Middle frontal gyrus (tissue), 1 donor: ENCODE measurements around the gene KLHDC8B.
A peak's percentile ranks its signal among the peaks of the same experiment; 100 is the strongest.

Experiments used
- DNase-seq: peaks from one replicate; pipeline ENCODE4 v3.0.0-alpha.2; 2015; ENCODE audit warnings: low spot score; ENCODE audit errors: extremely low spot score

The KLHDC8B gene

DNA sequence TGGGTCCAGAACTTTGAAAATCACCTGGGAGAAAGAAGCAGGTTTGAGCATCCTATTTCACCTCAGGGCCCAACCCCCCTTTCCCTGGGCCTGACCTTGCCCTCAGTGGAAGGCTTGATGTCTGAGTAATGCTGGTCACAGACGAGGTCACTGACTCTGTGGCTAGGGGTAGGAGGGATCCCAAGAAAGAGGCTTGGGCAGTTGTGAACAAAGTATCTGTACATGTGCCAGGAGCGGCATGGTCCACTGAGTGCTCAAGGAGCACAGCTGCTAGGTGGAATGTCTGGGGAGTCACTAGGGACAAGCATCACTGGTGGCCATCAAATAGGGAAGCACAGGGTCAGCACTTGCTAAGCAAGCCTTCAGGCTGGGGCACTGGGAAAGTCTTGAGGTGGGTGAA lies 12.6 kb upstream of the KLHDC8B start:
- no peak for DNase-seq

DNA sequence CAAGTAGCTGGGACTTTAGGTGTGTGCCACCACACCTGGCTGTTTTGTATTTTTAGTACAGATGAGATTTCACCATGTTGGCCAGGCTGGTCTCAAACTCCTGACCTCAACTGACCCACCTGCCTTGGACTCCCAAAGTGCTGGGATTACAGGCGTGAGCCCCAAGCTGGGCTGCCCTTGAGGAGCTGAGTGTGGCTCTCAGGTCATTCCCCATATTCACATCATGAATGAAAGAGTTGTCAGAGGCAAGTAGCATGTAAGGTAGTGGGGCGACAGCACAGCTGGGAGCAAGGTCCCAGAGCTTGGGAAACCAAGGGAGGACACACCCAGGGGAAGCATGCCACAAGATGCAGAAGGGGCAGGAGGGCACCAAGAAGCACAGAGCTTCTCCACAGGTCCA lies 10.2 kb upstream of the KLHDC8B start:
- DNase-seq = no peak

DNA sequence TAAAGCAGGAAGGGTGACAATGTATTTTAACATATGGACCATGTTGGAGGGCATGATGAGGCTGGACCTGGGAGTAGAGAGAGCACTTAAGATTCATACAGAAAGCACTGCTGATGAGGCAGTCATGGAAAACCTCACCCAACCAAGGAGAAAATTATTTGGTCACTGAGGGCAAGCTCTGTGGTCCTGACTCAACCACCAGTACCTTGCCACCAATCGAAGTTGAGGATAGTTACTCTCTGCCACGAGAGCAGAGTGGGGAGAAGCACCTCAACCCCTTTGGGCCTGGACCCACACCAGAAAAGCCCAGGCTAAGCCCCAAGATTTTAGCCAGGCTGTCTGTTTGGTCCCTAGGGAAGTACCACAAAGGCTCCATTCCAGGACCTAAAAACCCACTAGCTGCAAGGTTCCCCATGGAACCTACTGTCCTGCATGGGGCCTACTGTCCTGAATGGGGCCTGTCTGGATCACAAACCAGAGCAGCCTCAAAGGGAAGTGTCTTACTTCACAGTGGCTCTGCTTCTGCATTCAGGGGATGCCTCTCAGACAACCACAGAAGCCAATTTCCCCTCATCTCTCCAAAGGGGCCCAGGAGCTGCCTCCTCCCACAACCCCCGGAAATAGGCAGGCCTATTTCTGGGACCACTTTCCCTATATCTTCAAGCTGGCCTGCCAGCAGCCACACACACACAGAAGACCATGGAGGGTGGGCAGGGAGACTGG lies 9.4 kb upstream of the KLHDC8B start:
- DNase-seq = no peak

DNA sequence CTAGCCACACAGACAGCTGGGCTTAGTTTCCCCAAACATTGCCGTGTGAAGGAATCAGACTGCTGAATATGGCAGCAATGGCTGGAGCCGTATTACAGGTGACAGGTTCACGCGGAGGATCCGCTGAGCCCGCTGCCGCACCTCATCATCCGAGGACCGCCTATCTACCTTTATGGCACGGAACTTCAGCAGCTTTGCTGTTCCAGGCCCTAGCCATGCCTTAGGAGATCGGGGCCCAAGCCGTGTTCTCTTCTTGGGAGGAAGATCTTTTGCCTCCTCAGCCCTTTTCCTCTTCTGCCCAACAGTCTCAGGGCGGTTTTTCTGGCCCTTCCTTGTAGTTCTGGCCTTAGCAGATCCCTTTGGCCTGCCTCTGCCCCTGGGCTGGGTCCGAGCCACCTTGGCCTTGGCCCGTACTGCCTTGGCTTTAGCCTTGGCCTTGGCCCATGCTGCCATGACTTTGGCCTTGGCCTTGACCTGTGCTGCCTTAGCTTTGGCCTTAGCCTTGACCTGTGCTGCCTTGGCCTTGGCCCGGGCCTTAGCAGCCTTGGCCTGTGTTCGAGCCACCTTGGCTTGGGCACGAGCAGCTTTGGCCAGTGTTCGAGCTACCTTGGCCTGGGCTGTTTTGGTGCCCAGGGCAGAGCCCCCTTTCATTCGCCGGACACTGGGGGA lies 8.5 kb upstream of the KLHDC8B start:
- no peak for DNase-seq

DNA sequence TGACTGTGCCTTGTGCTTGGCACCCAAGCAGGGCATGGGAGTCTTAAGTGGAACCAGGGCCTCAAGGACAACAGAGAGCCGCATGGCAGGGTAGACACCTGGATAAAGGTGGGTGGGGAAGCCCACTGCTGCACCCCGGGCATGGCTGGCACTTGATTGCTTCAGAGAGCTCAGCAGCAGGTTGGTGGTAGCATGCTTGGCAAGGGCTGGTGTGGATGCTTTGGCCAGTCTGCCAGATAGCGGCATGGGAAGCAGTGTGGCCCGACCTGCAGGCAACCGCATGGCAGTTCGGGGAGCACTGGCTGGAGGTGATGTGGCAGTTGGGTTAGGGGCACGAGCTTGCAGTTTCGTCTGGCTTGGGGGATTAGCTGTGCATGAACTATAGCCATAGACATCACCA lies 7.8 kb upstream of the KLHDC8B start:
- DNase-seq = no peak

DNA sequence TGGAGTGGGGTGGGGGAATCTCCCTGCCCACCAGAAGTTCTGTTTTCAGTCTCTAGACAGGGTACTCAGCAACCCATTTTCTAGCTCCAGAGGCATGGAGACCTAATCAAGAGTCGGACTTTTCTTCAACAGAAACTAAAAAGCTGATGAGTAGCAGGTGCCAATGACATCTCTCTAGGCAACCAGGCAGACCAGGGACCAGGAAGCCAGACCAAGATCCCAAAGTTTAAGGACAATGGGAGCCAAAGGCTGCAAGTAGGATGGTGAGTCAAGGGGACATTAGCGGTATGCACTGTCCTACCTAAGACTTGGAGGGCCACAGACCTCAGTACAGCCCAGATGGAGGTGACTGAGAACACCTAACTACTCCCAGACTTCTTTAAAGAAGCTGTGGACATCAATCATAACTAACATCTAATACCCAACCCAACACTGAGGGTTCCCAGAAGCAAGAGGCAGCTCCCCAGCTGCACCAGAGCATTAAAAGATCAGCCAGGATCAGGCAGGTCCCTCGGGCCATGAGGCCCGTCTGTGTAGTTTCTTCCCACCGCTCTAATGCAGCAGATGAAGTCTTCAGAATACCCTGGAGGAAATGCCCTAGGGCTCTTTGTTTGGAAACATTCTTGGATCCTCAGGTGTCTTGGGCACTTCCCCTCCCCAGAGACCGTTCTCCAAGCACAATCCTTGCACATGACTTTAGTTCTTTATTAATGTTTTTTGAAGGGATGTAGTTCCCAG lies 6.2 kb upstream of the KLHDC8B start:
- DNase-seq = no peak

DNA sequence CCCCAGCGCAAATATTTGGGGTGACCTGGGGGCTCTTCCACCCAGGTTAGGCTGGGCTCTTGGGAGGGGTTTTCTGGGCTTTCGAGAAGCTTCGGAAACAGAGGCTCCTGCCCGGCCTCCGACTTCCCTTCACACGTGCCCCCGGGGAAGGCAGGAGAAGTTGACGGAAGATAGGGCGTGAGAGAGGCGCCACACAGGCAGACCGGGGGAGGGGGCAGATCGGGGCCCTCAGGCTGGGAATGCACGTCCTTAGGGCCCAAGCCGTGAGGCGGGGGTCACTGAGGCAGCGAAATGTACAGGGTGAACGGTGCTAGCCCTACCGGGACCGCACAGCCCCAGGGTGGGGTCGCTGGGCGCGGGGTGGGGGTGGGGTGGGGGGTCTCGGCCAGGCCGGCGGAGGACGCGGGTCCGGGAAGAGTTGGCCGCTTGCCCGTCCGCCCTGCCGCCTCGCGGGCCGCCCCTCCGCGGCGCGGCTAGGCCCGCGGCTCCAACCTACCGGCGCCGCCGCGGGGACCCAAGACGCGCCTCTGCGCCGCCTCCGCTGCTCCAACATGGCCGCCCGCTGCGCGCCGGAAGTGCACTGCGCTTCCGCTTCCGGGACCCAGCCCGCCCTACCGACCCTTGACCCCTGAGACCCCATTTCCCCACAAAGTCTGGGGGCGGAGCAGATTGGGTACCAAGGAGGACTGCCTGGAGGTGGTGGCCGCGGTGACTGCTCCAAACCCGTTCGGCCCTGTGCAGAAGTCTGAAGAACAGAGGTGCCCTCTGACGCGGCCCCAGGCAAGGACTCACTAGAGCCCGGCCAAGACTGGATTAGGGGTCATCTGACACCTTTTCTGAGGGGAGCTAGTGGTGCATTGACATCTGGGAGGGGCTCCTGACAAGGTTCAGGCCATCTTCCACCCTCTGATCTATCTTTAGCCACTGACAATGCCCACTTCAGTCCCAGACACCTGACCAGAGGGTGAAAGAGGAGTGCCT lies 5.3 kb upstream of the KLHDC8B start, which contains the start of gene CCDC71:
Gene CCDC71 (minus strand): TSS at position 561 of the 981 bp plus-strand sequence. CDS start 2,123 bp downstream, outside the sequence.
- peak; percentile 53 for DNase-seq

DNA sequence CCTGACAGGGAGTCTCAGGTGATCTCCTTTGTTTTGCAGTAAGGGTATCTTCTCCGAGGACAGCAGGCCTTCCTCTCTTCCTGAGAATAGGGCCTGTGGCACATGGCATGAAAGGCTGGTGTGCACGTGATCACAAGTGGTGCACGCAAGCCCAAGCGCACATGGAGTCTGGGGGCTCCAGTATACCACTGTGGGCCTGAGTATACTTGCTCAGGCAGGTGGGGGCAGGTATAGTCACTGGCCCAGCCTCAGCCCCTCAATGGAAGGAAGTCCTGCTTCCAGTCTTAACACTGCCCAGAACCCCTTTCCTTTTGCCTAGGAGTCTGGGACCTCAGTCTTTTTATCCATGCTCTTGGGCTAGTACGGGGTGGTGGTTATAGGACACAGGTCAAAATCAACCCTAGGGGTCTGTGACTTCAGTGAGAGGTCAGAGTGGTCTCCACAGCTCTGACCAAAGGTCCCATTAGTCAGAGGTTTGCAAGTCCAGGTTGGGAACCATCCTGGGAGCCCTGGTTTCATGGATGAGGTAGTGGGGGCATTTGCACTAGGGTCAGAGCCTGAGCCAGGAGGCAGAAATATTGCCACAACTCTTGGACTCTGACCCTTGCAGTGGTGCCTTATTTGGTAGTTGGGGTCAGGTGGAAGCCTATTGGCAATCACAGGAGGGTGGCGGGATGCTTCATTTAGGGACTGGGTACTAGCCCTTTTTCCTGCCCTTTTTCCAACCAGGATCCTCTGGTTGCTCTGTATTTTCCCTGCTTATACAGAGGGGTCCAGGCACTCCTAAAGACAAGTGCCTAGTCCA lies 4.4 kb upstream of the KLHDC8B start:
- no peak for DNase-seq

DNA sequence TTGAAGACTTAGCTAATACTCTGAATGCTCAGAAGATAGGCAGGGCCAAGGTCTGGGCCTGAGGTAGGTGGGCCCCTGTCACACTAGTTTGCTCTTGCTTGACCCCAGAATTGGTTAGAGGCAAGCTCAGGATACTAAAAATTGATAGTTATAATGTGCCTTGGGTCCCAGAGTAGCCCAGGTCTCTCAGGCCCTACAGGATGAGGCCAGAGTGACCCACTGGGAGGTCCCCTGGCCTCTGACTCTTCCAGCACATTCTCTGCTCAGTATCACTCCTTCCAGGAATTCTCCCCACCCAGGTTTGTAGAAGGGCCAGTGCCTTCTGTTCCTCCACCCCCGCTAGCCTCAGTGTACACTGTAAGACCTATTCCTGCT lies 667 bp upstream of the KLHDC8B start:
- DNase-seq = no peak

DNA sequence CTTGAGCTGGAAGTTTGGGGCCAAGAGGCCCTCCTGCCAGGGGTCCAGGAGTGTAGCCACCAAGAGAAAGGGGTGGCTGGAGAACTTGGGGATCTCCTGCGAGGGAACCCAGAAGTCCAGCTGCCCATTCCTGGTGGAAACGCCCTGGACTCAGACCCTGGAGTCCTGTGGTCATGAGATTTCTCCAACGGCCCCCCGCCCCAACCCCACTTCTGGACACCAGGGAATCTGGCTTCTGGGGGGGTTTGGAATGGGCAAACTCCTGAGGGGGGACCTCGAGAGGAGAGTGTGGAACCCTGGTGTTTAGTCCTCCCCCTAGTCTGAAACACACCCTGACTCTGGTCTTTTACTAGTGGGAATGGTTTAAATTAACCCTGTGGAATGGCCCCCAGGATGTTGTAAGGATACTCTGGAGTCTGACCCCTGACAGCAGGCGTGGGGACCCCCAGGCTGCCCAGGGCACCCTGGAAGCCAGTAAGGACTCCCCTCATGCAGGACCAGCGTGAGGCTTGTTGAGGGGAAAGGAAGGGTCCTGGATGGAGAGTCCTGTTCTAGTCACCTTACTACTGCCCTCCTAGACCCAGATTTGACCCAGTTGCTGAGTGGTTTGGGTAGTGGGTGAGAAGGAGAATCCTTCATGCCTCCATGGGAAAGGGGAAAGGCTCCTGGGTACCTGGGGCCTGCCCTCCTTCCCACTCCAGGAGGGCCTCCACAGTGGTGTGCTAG lies 540 bp downstream of the KLHDC8B start:
- DNase-seq = no peak

DNA sequence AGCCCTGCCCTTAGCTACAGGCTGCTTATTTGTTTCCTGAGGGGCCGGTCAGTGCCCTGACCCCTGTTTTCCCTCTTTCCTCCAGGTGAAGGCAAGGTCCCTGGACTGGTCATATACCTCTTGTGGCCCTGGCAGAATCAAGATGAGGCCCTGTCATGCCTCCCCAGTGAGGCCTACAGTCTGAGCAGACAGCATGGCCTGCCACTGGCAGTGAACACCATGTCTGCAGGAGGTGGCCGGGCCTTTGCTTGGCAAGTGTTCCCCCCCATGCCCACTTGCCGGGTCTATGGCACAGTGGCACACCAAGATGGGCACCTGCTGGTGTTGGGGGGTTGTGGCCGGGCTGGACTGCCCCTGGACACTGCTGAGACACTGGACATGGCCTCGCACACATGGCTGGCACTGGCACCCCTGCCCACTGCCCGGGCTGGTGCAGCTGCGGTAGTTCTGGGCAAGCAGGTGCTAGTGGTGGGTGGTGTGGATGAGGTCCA lies 1.2 kb downstream of the KLHDC8B start:
- no peak for DNase-seq

DNA sequence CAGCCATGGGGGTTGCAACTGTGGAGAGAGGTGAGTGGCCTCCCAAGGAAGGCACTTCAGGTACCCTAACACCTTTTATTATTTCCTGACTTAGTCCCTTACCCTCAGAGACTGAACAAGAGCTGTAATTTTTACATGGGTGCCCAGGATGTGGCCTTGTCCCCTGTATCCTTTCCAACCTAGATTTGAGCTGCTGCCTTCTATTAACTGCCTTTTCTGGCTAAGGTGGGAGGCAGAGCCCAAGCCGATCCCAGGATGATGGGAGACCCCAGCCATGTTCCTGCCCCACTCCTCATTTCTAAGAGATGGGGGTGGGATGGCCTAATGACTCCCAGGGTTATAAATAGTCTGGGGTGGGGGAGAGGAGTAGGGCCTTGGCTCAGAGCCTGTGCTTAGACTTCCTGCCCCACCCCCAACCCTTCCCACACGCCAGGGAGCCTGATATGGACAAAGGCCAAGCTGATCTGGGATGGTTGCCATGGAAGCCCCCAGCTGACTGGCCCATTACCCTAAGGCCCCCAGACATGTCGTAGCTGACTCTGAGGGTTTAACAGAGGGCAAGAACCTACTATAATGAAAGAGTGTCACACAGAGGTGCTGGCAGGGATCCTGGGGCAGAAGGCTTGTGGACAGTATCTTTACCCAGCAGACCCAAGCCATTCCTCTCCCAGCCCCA lies 1.9 kb downstream of the KLHDC8B start:
- no peak for DNase-seq

DNA sequence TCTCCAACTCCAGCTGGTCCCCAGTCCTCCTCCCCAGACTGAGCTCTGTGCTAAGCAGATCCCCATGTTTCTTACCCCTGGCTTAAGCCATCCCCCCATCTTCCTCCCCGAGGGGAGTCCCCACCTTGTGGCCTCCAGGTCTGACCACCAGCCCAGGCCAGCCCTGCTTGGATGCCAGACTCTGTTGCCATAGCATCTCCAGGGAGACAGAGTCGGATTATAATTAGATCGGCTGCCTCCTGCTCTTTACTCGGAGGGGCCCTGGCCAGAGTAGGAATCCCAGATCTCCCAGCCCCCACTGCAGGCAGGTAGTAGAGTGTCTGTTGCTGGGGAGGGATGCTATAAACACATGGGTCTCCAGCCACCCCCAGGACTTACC lies 2.4 kb downstream of the KLHDC8B start:
- DNase-seq = no peak

DNA sequence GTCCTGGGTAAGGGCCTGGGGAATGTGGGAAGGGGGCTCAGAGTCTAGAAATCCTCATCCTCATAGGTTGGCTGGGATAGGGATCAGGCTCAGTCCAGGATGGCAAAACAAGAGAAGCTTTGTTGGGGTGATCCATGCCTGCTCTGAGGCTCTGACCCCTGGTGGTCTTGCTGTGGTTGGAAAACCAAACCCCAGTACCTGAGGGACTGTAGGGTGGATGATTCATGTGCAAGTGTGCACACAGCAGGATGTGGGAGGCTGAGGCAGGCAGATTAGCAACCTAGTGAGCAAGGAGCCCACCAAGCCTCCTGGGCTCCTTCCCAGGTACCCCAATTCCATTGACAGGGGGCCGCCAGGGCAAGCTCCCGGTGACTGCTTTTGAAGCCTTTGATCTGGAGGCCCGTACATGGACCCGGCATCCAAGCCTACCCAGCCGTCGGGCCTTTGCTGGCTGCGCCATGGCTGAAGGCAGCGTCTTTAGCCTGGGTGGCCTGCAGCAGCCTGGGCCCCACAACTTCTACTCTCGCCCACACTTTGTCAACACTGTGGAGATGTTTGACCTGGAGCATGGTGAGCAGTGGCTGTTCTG lies 3.1 kb downstream of the KLHDC8B start:
- no peak for DNase-seq

DNA sequence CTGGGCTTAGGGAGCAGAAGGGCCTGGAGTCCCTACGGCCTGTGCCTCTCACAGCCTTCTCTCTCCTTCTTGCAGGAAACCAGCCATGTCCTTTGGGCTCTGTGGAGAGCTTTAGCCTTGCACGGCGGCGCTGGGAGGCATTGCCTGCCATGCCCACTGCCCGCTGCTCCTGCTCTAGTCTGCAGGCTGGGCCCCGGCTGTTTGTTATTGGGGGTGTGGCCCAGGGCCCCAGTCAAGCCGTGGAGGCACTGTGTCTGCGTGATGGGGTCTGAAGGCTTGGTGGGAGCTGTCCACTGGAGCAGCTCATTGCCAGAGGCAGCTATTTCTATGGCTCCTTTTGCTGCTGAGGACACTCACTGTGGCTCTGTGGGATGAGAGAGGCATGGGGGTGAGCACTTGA lies 4.1 kb downstream of the KLHDC8B start:
- DNase-seq = no peak

DNA sequence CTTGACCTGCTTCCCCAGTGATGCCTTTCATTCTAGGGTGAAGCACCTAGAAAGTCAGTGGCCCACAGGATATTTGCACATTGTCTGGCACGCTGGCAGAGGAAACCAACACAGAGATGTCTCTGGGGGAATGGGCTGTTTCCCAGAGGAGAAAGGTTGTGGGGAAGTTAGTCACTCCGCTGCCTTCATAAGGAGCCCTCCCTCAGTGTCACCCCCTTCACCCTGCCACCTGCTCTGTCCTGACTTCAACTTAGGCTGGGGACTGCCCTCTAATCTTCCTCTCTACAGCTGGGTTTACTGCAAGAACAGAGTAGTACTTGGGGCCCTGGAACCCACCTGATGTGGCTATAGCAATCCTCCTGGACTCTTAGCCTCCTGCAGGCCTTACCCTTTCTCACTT lies 5.7 kb downstream of the KLHDC8B start:
- DNase-seq = no peak

DNA sequence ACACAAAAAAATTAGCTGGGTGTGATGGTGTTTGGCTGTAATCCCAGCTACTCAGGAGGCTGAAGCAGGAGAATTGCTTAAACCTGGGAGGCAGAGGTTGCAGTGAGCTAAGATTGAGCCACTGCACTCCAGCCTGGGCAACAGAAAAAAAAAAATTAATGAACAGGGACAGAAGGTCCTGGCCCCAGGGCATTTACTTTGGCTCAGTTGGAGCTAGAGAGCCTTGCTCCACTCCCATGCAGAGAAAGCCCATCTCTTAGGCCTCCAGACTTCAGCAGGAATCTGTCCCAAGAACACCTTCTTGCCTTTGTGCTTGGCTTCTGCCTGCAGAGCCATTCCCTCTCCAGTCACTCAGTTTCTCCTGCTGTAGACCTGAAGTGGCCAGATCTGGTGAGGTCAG lies 8.7 kb downstream of the KLHDC8B start:
- no peak for DNase-seq

DNA sequence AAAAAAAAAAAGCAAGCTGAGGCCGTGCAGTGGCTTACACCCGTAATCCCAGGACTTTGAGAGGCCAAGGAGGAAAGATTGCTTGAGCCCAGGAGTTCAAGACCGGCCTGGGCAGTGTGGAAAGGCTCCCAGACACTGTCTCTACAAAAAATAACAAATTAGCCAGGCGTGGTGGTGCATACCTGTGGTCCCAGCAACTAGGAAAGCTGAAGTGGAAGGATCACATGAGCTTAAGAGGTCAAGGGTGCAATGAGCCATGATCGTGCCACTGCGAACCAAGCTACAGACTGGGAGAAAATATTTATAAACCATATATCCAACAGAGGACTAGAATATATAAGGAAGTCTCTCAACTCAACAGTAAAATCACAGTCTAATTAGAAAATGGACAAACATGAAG lies 10.0 kb downstream of the KLHDC8B start:
- no peak for DNase-seq

DNA sequence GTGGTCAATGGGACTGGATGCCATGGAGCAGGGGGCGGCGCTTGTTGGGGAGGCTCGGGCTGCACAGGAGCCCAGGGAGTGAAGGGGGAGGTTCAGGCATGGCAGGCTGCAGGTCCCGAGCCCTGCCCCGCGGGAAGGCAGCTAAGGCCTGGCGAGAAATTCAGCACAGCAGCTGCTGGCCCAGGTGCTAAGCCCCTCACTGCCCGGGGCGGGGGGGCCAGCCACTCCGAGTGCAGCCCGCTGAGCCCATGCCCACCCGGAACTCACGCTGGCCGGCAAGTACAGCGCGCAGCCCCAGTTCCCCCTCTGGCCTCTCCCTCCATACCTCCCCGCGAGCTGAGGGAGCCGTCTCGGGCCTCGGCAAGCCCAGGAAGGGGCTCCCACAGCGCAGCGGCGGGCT lies 11.3 kb downstream of the KLHDC8B start:
- DNase-seq = no peak
